NCI-H774 (cell line): ENCODE data around the gene HIPK2.
A peak's percentile ranks its signal among the peaks of the same experiment; 100 is the strongest.

Source experiments
- DNase-seq: peaks from one replicate; lab custom pipeline; 2025; lab: John Stamatoyannopoulos, UW

HIPK2 gene

DNA sequence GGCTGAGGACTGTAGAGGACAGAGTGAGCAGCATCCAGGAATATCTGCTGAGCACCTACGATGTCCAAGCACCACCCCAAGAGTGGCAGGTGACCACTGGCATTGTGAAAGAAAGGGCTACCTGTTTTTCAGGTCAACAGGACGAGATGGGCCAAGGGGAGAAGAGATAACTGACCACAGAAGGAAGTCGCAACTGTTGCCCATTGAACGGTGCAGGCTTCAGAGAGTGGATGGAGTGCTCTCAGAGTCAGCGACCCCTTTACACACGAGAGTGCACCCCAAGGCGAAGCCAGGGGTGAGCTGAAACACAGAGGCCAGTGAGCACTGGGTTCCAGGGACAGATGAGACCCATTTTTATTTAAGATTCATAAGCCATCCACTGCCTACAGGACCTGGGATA, 42.3 kb downstream of the HIPK2 start:
- no peak for DNase-seq

DNA sequence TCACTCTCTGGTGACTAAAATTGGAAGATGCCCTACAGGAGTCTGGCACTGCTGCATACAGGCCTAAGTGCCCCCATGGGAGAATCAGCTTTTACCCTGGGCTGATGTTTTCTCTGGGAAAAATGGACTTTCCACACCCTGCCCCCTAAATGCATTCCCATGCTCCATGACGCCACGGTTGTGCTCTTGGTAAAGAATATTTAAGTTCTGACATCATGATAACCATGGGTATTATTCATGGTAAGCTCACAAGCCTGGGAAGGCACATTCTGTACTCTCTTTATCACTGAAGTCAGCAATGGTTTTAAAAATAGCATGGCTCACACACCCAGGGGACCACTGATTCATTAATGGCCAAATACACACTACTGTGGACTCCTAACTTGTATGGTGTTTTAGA, 43.4 kb downstream of the HIPK2 start:
- no peak for DNase-seq

DNA sequence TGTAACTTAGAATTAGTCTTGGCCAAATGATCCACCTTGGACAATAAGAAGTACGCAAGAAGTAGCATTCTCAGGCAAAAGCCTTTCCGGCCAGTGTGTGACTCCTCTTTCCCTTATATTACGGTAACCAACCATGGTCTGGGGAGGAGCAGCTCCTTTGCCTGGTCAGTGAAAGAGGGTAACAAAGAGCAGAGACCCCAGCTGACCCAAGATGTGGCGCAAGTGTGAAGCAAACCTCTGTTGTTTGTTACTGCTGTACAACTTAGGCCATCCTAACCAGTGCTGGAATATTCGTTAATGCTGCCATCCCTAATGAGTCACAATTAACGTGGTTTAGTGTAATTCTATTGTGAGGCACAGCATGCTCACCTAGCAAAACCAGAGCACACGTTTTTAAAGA, 44.0 kb downstream of the HIPK2 start:
- no peak for DNase-seq

DNA sequence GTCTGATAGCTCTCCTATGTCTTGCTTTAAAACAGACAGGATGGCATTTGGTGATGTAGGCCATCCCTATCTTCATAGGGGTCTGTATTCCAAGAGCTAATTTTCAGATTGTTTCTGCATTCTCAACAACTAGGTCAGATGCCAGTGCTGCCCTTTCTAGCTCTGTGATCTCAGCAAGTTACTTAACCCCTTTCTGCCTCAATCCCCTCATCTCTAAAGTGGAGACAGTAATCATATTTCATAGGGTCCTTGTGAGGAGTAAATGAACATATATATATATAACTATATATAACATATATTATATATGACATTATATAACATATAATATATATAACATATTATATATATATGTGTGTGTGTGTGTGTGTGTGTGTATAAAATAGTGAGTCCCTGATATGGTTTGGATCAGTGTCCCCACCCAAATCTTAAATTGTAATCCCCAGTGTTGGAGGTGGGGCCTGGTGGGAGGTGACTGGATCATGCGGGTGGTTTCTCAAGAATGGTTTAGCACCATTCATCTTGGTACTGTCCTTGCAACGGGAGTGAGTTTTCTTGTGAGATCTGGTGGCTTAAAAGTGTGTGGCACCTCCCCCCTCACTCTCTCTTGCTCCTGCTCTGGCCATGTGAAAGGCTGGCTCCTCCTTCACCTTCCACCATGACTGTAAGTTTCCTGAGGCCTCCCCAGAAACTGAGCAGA, 45.2 kb downstream of the HIPK2 start:
- no peak for DNase-seq

DNA sequence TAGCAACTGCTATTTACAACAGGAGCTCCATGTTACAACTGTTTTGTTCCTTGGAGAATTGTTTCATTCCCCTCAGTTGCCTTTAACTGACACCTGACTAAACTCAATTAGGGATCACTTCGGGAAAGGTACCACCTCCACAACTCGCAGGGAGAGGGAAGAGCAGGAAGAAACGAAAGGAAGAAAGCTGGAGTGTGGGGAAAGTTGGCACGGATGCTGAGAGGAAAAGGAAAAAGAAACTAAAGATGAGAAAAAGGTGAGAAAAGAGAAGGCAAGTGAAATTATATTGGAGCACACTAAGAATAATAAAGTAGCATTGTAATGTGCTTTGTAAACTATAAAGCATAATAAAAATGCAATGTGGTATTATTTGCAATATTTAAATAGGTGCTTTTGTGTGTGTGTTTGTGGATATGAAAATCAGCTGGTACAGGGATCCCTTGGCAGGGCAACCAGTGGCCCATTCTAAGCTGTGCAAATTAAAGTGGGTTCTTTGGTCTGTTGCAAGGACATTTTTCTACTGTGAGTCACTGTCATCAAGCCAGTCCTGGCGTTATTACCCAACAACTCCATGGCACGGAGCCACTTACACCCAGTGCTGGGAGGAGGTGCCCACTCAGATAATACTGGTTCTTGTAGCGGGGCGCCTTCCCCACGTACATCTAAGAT, 45.9 kb downstream of the HIPK2 start:
- no peak for DNase-seq

DNA sequence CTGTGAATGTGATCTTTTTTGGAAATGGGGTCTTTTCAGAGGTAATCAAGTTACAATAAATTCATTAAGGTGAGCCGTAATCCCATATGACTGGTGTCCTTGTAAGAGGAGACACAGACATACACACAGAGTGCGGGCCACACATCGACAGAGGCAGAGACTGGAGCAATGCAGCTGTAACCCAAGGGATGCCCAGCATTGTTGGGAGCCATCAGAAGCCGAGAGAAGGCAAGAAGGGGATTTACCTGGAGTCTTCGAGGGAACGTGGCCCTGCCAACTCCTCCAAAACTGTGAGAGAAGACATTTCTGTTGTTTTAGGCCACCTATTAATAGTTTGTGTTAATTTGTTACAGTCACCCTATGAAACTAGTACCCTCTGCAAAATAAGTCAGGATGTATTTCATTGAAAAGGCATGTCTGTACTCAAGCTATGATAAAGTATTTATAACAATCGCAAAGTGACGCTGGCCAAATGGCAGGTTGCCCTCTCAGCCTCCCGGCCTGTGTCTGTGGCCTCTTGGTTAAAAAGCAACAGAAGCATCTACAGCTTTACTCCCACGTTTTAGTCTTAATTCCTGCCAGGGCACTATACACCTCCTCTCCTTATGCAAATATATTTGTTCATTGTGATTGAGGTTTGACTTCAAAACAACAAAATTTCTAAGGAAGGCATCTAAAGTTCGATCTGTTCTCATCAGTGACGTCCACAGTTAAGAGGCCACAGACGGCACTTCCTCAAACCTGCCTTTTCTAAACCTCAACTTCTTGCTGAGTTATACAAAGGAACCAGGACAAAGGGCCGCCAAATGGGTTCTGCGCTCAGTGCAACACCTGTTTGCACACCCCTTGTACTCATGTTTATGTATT, 46.8 kb downstream of the HIPK2 start:
- DNase-seq, result peak; percentile 30

DNA sequence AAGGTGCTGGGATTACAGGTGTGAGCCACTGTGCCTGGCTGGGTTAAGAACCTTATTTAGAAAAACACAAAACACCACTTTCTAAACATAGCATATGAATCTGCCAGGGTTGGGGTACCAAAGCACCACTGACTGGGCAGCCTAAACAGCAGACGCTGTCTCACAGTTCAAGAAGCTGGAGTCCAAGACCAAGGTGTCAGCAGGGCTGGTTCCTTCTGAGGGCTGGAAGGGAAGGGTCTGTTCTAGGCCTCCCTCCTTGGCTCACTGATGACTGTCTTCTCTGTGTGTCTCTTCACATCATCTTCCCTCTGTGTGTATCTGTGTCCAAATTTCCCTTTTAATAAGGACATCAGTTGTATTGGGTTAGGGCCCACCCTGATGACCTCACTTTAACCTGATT, 49.6 kb downstream of the HIPK2 start:
- no peak for DNase-seq

DNA sequence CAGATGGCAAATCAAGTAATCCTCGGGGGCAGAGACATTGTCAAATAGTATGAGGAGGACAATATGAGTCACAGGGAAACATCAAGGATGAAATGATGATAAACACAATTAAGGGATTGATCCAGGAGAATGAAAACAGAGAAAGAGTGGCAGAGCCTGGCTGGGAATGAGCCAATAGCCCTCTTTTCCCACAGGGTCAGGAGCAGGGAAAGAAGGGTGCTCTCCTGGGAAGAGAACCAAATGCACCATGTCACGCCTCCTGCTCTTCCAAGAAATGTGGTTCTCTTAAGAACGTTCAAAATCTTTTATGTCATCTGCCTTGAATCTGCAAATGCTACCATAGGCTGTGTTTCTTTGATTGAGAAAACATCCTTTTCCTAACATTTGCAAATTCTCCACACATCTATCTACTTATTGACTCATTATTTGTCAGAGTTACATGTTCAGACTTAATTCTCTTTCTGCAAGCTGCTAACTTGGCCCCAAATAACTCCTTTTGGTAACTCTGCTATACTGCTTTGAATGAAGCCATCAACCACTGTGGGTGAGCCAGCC, 50.6 kb downstream of the HIPK2 start:
- no peak for DNase-seq

DNA sequence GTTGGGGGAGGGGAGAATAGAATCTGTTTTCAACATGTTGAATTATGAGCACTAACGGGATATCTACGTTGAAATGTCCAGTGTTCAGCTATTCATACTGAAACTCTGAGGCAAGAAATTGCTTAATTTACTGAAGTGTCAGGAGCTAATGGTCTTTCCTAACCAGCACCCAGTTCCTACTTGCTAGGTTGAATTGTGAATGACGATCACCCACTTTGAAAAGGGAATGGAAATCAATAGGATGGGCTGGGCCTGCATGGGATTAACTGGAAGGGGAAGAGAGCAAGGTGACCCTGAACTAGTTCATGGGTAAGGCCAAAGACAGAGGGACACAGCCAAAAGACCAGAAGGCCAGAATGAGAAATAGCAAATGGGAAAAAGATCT, 51.3 kb downstream of the HIPK2 start:
- DNase-seq, result no peak

DNA sequence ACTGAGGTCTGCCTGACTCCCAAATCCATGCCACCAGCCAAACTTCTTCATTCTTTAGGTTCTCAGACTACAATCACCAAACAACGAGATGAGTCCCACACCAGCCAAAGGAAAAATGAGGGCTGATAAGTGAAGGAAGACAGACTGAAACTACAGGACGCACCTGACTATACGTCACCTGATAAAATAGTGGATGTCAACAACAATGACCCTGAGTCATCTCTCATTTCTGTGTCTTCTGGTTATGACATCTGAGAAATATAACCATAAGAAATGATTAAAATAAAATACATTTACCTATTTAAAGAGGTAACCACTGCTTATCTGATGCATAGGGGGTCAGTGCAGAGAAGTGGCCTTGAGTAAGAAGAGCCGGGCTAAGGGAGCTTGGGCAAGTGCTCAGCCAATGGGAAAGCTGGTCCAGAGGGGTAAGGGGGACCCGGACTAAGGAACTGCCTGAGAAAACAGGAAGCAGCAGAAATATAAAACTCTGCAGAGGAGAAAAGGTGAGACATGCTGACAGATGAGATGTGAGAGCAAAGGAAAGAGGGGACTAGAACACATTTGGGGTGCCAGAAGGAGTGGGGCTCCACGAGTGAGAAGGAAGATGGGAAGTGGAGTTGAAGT, 51.8 kb downstream of the HIPK2 start:
- no peak for DNase-seq

DNA sequence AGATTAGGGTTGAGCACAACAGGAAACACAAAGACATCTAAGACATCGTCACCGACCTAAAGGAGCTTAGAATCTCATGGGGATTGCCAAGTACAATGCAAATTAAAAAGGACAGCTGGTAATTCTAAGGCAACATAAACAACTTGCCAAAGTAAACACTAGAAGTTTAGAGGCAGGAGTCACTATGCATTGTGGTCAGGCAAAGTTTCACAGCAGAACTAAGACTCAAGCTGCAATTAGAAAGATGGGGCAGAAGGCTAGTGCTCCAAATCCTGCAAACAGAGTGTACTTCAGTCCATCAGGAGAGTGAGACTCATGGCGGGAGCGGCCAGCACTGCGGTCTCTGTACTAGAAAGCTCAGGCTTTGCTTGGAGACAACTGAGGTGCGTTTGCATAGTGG, 52.7 kb downstream of the HIPK2 start:
- no peak for DNase-seq

DNA sequence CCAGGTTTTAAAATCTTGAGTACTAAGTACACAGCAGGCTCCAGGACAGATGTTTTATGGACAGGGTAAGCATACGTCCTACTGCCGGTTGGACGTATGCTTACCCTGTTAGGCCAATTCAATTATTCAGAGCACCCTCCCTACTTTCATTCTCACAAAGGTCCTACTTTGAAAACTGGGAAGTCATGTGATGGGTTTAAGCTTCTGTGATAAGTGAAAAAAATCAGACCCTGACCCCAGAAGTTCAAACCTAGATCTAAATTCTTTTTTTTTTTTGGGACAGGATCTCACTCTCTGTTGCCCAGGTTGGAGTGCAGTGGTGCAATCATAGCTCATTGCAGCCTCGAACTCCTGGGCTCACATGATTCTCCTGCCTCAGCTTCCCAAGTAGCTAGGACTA, 55.2 kb downstream of the HIPK2 start:
- DNase-seq, result no peak

DNA sequence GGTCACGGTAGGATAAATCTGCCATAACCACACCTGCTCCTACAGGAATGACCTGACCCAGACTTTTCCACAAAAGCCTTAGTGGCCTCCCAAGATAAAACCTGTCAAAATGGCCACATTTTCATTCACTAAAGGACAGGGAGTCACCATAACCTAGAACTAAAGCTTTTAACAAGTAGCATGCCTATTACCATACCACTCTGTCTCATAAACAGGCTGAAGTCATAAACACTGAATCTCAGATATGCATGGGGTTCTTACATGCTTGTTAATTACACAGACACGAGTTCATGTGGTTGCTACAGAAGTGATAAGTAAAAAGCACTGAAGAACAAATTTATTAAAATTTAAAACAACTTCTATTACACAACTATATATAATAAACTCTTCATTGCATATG, 56.0 kb downstream of the HIPK2 start:
- DNase-seq, result no peak

DNA sequence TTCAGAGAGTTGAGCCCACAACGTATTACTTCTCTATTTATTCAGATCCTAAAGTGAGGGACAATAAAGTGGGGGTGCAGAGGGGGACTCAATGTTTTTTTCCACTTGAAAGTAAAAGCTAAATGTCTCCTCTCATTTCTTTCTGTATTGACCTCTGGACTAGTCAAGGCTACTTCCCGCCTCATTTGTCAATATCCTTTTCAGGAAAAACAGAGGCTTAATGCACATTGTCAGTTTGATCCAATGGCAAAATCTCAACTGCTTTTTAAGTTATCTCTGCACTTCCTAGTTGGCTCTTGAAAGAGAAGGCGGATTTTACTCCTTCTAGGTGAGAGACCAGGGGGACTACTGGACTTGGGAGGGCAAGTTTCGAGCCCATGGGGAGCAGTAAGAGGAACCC, 56.4 kb downstream of the HIPK2 start:
- no peak for DNase-seq

DNA sequence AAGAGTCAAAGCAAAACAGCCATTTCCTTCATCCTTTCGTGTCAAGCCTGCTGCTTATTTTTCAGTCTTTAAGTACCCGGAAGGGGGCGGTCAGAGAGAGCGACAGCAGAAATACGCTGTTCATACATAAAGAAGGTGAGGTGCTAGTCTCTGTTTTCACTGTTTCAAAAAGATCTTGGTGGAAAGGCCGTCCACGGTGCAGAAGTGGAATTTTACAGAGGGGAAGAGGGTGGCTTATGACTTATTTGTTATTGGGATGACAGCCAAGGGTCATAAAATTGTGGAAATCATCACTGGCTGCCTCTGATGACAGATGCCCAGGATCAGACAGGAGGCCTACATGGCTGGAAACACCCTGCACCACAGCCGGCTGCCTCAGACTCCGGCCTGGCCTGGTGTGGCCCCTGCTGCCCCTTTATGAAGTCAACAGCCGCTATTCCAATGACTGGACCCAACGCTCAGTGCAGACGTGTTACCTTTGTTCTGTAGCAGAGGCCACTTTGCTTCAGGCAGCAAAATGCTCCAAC, 57.0 kb downstream of the HIPK2 start:
- DNase-seq, result no peak

DNA sequence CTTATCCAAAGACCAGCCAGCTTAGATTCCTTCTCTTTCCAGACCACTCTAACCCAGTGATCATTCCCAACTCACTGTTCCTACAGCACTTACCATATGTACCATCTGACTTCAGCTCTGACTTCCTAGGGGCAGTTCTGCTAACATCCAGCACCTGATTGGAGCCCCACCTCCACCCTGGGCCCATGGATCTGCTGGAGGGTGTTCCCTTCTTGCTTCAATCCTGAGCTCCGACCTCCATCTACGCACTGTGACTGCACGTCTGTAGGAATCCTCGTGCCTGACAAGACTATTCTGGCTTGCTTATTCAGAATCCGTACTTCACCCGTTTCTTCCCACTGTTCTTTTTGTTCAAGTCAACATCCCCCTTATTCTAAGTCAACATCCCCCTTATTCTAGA, 57.6 kb downstream of the HIPK2 start:
- DNase-seq, result no peak

DNA sequence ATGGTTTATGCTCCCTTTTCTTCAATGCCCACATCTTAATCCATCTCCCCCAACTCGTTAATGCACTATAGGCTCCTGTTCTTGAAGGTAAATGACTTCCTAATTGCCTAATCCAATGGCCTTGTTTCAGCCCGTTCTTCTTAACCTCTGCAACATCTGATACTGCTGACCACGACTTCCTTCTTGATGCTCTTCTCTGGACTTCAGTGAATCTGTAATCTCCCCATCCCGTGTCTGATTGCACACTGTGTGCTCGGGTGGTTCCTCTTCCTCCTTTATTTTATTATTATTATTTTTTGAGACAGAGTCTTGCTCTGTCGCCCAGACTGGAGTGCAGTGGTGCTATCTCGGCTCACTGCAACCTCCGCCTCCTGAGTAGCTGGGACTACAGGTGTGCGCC, 58.9 kb downstream of the HIPK2 start:
- no peak for DNase-seq

DNA sequence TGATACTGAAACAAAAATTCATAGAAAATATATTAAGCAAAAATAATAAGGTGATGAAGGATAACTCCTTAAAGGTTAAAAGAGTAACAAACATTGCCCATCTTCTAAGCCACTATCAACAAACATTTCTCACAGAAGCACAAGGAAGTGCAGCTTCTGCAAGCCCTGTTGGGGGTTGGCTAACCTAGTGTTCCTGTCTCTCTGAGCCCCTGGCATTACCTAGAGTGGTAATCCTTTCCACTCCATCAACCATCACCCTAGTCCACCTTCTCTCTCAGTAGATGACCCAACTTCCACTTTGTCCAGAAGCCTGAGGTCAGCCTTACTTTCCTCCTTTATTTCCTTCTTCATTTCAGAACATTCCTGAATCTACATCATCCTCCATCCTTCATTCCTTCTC, 59.7 kb downstream of the HIPK2 start:
- no peak for DNase-seq

DNA sequence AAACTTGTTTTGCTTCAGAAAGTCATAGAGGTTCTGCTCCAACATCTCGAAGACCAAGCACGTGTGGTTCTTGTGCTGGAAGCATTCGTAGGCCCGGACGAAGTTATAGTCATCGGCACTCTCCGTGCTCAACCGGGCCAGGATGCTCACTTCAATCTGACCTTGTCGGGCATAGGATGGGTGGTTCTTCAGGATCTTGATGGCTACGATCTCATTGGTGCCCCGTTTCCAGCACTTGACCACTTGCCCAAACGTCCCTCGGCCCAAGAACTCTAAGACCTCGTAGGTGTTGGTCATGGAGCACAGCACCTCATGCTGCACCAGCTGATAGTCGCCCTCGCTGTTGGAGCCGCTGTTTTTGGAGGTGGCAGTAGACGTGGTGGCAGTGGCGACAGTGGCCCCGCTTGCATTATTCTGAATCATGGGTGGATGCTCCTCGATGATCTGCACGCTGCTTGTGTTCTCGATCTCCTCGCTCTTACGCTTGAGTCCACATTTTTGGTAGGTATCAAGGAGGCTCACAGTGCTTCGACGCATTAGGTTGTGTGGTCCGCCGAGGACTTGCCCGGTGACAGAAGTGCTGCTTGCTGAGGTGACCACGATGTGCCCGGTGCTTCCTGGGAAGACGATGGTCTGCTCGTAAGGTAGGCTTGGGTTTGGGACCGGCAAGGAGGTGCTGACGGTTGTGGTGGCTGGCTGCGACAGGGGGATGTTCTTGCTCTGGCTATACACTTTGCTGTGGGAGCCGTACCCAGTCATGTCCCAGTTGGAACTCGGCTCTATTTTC, 61.4 kb downstream of the HIPK2 start:
- no peak for DNase-seq

DNA sequence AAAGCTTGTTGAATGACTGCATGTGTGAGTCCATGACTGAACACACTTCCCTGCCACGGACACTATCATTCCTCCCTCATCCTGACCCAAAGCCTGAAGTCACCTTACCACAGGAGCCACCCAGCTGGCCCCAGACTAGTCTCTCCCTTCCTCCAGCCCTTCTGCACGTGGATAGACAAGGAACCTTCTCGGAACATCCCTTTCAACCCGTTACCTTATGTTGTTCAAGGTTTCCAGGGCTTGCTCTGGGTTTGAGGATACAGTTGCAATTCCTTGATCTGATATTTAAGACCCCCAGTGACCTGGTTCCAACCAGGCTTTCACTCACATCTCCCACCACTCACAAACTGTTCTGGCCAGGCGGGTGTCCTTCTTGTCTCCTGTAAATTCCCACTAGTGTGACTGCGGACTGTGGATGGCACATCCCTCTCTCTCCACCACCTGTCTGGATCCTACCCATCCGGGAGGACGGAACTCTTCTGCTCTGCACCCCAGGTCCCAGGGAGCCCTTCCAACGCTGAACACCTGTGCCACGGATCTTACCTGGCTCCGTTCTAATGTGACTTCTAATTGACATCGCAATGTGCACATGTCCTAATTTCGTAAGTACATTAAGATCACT, 62.5 kb downstream of the HIPK2 start:
- no peak for DNase-seq
